SKM-1 treated with dmso at 0.1 percent for 144 hours (cell line): ENCODE measurements around the gene FBXO2.
A peak's percentile ranks its signal among the peaks of the same experiment; 100 is the strongest.

Experiments used
- DNase-seq: peaks from one replicate; lab custom pipeline; 2025; ENCODE audit not compliant: unreplicated experiment; lab: John Stamatoyannopoulos, UW

FBXO2 gene, protein sequence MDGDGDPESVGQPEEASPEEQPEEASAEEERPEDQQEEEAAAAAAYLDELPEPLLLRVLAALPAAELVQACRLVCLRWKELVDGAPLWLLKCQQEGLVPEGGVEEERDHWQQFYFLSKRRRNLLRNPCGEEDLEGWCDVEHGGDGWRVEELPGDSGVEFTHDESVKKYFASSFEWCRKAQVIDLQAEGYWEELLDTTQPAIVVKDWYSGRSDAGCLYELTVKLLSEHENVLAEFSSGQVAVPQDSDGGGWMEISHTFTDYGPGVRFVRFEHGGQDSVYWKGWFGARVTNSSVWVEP

DNA sequence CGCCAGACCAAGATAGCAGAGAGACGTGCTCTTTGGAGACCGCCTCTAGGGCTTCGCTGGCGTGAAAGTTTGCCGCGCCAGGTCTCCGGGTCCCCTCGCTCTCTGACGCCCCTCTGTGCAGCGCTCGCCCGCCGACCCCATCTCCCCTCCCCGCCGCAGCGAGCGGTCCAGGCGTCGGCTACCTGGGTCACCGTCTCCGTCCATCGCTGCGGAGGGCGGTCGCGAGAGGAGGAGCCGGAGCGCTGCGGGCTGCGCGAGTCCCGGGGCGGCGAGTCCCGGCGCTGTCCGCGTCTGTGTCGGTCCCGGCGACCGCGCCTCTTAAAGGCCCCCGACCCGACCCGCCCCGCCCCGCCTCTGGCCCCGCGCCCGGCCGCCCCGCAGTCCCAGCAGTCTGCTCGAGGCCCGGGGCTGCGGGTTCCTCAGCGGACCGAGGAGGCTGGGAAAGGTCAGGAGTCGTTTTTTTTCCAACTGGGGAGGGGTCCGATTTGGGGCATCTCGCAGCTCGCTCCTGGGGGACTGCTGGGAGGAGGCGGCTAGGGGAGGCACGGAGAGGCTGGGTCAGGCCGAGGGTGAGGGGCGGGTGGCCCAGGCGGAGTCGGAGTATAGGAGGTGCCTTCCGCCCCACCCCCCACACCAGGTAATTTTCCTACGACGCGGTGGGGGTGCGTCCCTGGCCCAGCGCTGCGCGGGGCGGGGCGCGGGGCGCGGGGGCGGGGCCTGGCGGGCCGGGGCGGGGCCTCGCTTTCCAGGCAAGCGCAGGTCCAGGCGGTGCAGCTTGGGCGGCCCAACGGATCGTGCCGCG is at the start of gene FBXO2, which contains the start of gene FBXO44:
TSS of gene FBXO2 (minus strand) at position 293 of the 802 bp plus-strand sequence. CDS start at position 204, 89 bp downstream.
TSS of gene FBXO44 (plus strand) at position 741 of the 802 bp plus-strand sequence. CDS start 959 bp downstream, outside the sequence.
- peak; percentile 6 for DNase-seq

DNA sequence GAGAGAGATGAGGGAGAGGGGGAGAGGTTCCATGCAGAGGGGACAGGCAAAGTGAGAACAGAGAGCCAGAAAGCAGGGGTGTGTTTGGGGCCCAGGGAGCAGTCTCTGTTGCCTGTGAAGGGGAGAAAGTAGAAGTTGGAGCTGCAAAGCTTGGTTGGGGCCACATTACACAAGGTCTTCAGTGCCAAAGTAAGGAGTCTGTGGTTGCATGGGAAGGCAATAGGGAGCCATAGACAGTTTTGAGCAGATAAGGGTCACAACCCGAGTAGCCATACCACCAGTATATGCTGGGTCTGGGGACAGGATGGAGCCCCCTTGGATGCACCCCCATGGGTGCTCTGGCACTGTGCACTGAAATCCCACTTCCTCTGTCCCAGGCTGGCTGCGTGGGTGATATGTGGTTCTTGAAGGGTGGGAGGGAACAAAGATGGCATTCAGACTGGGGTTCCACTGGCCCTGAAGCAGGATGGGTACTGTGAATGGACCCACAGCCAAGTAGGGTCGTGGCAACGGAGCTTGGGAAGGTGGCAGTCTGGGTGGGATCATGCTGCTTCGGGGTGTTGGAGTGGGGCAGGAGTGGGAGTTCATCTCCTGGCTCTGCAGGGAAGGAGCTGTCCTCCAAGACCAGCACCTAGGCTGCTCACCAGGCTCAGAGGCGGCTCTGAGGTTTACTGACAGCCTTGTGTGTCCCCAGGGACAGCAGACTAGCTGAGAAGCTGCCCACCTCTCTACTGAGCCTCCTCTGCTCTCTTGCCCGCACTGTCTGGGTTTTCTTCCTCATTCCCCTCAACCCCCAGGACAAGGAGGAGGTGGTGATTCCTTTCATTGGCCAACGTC is 49.3 kb upstream of the FBXO2 start:
- DNase-seq, result no peak

DNA sequence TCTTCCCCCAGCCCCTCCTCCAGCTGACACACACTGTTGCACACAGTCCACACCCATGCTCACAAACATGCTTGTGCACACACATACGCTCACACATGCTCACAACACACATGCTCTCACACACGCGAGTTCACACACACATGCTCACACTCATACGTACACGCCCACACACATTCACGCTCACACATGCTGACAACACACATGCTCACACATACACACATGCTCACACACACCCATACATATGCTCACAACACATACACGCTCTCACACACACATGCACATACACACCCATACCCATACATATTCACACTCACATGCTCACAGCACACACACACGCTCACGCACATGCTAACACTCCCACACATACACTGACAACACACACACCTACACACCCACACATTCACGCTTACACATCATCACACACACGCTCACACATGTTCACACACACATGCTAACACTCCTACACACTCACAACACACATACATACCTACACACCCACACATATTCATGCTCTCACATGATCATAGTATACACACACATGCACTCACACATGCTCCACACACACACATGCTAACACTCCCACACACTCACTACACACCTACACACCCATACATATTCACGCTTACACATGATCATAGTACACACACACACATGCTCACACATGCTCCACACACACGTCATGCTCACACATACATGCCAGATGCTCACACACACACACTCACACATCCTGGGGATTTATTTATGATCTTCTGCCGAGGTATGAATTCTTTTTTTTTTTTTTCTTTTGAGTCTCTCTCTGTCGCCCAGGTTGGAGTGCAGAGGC is 48.0 kb upstream of the FBXO2 start:
- DNase-seq, result no peak

DNA sequence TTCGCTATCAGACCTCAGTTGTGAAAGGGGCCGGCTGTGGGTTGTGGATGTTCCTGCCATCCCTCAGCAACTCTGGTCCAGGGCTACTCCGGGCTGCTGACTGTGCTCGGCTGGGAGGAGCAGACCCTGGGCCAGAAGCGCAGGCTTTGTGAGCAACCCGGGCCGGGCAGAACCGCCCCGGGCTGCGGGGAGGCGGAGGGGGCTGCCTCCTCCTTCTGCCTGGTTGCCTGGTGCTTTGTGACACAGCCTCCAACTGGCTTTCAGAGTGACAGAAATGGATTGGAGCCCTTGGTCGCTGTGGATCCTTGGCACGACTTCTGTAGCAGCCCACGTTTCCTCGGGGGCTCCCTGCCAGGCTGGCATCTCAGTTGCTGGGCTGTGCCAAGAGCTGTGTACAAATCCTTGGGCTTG is 47.3 kb upstream of the FBXO2 start:
- DNase-seq, result no peak

DNA sequence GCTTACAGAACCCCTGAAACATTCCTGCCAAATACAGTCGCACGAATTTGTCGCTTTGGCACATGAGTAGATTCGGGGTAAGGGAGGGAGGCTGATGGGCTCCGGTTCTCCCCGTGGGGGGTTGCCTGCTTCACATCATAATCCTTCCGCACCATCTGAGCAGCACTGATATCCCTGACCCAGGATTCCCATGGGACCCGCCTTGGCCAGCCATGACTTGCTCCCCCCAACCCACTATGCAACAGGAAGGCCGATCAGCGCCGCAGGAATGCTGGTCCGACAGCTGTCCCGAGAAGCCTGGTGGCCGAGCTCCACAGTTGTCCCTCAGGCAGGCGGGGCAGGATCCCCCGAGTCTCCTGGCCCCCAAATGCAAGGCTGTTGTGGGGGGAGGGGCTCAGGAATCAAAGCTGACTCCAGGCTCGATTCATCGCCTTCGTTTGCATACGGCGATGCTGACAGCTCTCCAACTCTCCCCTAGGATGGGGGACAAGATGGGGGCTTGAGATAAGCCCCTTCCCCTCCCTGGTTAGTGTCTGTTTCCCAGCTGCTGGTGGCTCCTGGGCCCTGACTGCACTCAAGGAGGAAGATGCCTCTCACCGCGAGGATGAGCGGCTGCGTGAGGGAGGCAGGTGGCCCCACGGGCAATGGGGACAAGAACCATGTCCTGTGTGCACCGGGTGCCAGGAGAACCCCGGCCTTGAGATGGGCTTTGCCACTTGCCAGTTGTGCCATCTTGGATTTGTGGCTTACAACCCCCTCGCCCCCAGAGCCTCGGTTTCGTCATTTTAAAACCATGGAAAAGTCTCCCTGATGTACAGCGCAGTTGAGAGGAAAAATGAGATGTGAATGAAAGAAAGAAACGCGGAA is 46.6 kb upstream of the FBXO2 start:
- DNase-seq, result no peak

DNA sequence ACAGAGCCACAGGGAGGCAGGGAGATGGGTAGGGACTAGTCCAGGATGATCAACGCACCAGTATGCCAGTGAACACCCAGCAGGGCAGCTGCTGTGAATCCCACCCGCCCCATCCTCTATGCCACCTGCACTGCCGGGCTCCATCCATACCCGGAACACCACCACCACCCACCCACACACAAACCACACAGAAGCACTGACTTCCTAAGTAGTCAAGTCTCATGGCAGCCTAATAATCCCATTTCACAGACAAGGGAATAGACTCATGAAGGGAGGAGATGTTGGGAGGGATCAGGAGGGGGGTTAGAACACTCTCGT is 43.6 kb upstream of the FBXO2 start:
- DNase-seq, result no peak

DNA sequence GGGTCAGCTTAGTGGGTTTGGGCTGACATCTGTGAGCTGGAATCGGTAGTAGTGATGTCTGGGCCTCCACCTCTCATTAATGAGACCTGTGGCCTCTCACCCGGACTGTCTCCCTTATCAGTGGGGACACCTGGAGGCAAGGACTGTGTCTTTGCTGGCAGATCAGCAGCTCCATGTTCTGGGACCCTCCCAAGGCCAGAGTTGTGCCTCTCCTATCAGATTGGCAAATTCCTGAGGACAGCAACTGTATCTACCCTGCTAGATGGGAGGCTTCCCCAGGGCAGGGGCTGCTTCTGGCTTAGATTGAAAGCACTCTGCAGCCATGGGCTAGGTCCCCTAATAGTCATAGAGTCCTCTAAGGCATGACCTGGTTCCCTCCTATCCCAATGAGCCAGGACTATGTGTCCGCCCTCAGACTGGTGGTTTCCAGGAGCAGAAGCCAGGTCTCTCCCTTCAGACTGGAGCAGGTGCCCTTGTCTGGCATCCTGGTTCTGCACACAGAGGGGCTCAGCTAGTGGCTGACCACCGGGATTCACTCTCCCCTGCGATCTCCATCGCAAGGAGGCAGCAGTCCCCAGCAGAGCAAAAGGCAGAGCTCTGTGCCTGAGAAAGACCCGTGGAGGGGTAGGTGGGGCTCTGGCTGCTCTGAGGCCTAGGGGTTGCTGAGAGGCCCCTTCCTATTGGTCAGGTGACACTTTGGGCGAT is 43.1 kb upstream of the FBXO2 start:
- no peak for DNase-seq

DNA sequence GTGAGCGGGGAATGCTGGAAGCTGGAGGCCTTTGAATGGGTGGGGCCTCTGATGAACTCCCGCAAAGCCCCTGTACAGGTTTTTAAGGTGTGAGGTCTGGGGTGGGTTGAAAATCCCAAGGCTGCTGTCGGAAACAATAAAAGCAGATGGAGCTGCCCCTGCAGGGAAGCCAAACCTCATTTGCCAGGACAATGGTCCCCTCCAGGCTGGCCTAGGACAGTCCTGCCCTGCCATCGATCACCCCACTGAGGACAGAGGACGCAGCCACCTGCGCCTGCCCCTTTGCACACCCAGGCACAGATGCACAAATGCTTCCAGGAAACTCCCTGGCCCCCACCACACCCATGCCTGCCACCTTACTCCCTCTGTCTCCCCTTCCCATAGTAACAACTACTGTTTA is 41.6 kb upstream of the FBXO2 start:
- no peak for DNase-seq

DNA sequence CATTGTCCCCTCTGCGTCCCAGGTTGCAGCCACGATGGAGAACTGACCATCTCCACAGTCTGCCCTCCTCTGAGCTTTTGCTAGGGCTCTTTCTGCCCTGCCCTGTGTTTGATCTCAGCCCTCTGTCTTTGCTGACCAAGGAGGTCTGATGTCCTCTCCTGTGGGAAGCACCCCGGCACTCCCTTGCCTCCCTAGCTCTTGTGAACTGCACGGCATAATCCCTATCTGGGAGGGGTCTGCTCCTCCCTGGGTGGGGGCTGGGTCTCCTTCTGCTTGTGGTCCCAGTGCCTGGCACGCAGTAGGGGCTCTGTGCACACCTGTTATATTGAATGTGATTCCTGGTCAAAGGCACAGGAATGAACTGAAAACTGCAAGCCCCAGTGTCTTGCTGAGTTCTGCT is 39.7 kb upstream of the FBXO2 start:
- no peak for DNase-seq

DNA sequence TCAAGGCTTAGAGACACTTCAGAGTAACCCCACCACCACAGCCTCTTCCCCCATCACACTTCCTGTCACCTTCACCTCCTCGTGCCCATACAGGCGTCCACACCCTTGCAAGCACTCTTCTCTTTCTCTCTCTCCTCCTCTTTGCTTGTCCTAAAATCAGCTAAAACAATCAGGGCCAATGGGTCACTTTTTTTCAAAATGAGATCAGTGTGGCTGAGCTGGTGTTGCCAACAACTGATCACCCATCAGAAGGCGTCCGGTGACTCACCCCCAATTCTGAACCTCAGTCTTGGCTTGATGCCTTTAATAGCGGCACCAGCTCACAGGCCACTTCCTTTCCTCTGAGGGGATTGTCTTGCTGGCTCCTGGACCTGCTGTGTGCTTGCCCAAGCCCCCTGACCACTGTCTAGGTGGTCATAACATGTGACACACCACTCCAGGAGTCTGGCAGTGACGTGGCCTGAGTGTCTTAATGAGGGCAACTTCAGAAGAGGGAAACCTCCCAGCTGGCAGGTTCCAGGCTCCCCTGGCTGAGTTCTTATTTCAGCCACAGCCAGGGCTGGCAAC is 38.9 kb upstream of the FBXO2 start:
- DNase-seq, result peak; percentile 44

DNA sequence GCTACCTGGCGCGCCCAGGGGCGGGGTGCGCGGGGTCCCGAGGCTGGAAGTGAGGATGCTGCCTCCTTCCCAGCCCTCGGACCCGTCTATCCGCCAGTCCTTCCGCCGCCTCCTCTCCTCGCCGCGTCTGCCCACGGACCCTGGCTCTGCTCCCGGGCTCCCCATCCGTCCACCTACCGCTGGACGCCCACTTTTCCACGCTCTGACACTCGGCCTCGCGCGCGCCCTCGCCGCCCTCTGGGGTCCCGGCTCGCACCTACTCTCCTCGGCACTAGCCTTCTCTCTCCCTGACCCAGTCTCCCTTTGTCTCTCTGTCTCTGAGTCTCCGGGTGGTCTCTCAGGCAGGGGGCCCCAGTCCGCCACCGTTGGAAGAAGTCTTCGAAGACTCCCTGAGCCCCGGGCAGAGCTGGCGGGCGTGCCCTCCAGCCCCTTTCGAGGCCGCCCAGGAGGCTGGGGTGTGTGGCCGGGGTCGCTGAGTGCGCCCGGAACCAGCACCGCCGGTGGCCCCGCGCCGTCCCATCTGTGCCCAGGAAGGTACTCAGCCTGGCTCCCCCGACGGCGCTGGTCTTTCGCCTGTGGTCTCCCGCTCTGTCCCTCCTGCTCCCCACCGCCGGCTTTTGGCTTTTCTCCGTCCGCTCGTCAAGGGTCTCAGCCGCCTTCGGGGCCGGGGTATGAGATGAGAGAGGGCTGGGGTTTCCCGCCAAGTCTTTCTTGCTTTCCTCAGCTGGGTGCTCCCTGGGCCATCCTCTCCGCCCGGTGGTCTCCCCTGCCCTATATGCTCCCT is 37.9 kb upstream of the FBXO2 start:
- DNase-seq, result no peak

DNA sequence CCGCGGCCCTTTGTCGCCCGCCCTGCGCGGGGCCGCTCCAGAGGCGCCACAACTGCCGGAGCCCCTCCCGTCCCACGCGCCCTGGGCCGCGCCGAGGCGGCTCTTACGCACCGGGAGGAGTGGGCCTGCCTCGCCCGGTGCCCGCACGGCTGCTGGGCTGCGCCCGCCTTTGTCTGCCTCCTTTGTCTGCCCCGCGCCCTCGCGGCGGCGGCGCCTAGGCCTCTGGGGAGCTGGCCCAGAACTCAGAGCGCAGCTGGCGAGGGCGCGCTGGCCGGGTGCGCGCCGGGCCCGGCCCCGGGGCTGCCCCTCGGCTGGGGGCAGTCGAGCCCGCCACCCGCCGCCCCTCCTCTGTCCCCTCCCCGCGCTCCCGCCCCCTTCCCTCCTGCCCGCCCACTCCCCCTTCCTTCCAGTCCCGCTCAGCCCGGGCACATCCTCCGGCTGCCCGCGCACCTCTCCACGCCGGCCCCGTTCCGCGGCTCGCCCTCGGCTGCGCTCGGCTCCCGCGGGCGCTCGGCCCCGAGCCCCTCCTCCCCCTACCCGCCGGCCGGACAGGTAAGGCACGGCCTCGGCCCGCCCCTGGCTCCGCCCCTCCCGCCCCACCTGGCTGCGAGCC is 37.2 kb upstream of the FBXO2 start, which contains the start of gene DRAXIN:
TSS of gene DRAXIN (plus strand) at position 409 of the 613 bp plus-strand sequence. CDS start 14,549 bp downstream, outside the sequence.
- DNase-seq, result no peak

DNA sequence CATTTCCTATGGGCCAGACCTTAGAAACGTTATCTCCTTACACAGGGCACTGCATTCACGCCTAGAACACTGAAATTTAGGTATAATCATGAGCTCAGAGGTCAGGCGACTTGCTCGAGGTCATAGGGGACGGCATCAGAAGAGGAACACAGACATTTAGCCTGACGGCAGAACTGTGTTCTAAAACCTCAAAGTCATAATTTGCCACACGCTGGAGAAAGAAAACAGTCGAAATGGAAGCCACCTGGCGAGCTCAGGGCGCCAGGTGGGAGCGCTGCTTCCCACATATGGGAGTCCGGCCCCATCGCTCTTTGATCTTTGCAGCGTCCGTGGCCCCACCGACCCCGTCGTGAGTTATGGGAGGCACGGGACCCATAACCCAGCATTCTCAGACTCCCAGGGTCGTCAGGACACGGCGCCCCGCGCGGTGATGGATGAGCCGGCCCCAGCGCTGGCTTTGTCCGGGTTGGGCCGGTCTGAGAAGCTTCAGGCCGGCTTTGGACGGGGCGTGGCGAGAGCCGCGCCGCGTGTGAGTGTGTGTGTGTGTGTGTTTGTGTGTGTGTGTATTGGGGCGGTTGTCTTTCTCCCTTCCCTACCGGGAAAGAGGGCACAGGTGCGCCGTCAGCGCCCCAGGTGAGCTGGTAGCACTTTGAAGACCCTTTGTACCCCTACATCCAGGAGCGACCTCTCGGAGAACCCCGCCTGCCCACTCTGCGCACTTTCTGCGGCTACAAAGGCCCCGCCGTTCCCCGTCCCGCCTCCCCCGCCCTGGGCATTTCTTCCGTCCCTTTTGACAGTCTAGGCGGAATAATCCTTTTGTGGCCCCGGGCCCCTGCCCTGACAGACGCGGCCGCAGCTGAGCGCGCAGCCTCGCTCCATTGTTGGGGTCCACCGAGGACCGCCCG is 36.4 kb upstream of the FBXO2 start:
- DNase-seq, result no peak

DNA sequence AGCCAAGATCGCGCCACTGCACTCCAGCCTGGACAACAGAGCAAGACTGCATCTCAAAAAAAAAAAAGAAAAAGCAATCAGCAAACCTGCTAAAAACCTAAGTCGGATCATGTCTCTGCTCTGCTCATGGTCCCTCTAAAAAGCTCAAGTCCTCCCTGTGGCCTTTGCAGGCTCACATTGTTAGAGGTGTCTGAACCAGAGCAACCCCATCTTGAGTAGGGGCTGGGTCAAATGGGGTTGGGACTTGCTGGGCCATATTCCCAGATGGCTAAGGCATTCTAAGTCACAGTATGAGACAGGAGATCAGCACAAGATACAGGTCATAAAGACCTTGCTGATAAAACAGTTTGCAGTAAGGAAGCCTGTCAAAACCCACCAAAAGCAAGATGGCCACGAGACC is 34.3 kb upstream of the FBXO2 start:
- no peak for DNase-seq

DNA sequence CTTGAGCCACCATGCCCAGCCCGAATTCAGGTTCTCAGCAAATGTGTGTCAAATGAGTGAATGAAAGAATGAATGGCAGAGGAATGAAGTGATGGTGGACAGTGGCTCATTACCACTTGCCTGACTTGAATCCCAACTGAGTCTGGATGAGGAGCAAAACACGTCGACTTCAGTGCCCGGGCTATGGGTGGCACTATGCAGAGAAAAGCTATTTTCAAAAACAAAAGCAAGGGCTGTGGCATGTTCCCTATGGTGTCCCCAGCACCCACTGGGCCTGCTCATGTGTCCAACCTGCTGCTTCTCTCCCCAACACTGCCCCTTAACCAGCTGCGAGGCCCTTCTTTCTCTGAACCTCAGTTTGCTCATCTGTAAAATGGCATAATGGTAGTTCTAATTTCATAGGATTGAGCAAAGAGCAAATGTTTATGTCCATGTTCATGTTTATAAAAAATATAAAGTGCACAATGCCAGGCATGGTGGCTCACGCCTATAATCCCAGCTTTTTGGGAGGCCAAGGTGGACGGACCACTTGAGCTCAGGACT is 31.1 kb upstream of the FBXO2 start:
- no peak for DNase-seq

DNA sequence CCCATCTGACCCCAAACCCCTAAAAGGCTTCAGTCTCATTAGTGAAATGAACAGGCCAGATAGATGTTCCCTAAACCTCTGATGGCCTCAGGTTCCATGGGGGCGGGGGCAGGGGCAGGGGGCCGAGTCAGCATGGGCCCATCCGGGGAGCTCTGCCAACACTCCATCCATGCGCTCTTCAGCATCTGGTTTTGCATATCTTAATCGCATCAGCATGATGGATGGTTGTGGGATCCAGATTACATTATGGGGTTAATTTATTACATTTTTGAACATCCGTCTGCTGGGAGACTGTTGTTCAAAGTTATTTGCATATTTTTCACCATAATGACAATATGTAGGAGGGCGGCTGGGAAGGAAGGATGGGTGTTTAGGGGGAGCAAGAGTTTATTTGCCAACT is 29.8 kb upstream of the FBXO2 start:
- no peak for DNase-seq
